Glutamatergic neuron (in vitro differentiated cells): ENCODE results near the gene RAB40A. TPM values are rescaled to one million over a fixed set of nuclear protein-coding genes. Genes with fewer than 3 reads are reported as not detected.

Source experiments
- DNase-seq: peaks from one replicate; pipeline ENCODE4 v3.0.0; 2022
- H3K27ac Mint-ChIP-seq: one replicate; pipeline ENCODE4 v1.8.0; 2020; ENCODE audit warnings: mild to moderate bottlenecking, mixed read lengths, inconsistent platforms; ENCODE audit not compliant: unreplicated experiment
- H3K27me3 Mint-ChIP-seq: one replicate; pipeline ENCODE4 v1.8.0; 2020; ENCODE audit warnings: mild to moderate bottlenecking, moderate library complexity, mixed read lengths, inconsistent platforms; ENCODE audit not compliant: unreplicated experiment
- H3K36me3 Mint-ChIP-seq: one replicate; pipeline ENCODE4 v1.8.0; 2020; ENCODE audit warnings: mild to moderate bottlenecking, mixed read lengths, inconsistent platforms; ENCODE audit not compliant: unreplicated experiment
- H3K4me1 Mint-ChIP-seq: one replicate; pipeline ENCODE4 v1.8.0; 2020; ENCODE audit warnings: mild to moderate bottlenecking, low read depth, mixed read lengths, inconsistent platforms; ENCODE audit not compliant: unreplicated experiment
- H3K4me3 Mint-ChIP-seq: one replicate; pipeline ENCODE4 v1.8.0; 2020; ENCODE audit warnings: mild to moderate bottlenecking, mixed read lengths, inconsistent platforms; ENCODE audit not compliant: unreplicated experiment
- H3K9me3 Mint-ChIP-seq: one replicate; pipeline ENCODE4 v1.8.0; 2020; ENCODE audit warnings: mild to moderate bottlenecking, moderate library complexity, mixed read lengths, inconsistent platforms; ENCODE audit not compliant: unreplicated experiment
- CTCF ChIP-seq: fragments of 200-600 bp; sonication (generic); IDR thresholded peaks from one replicate; pipeline ENCODE4 v1.5.0; 2021; ENCODE audit not compliant: partially characterized antibody, unreplicated experiment
- long read RNA-seq: library from polyadenylated mRNA; unstranded; transcript quantifications from one replicate; pipeline ENCODE4 v2.0.0, GENCODE V29; 2020; ENCODE audit not compliant: unreplicated experiment
- total RNA-seq: library from RNA; stranded (reverse); fragmentation: NEBNext Ultra II Directional; extraction: Animal tissue kit (Norgen Biotek cat#: 25700); gene quantifications from one replicate; pipeline ENCODE4 v1.2.1, GENCODE V29; 2021; ENCODE audit not compliant: unreplicated experiment

The RAB40A gene
- 0.47 TPM for total RNA-seq
- long read RNA-seq = 0 reads

- no peaks in the 10 kb centered on the region for H3K36me3 Mint-ChIP-seq
- no peaks in the 10 kb centered on the region for H3K4me1 Mint-ChIP-seq
- no peaks in the 10 kb centered on the region for H3K27me3 Mint-ChIP-seq
- TF ChIP-seq CTCF = no peak
- H3K4me3 Mint-ChIP-seq = no peak within 1 kb of the TSS
- no peak for DNase-seq
- H3K9me3 Mint-ChIP-seq = no peaks in the 10 kb centered on the region
- H3K27ac Mint-ChIP-seq = no peak within 1 kb of the TSS
Observed at GRCh38 chrX:103519389-103519788, at the start of gene RAB40A. Gene RAB40A (minus strand): TSS chrX:103519489. CDS start chrX:103500756, 18,733 bp downstream.

- H3K4me3 Mint-ChIP-seq = no peak overlapping the region
- no peak for DNase-seq
- no peaks in the 10 kb centered on the region for H3K27me3 Mint-ChIP-seq
- no peak for TF ChIP-seq CTCF
- peaks cover 1% of the 10 kb centered on the region for H3K9me3 Mint-ChIP-seq
- H3K27ac Mint-ChIP-seq = no peak overlapping the region
- H3K36me3 Mint-ChIP-seq = no peaks in the 10 kb centered on the region
- no peaks in the 10 kb centered on the region for H3K4me1 Mint-ChIP-seq
Observed at GRCh38 chrX:103565752-103566151, 46.5 kb upstream of the RAB40A start.

GRCh38 chrX:103565197-103565596 is 45.9 kb upstream of the RAB40A start:
- no peak for DNase-seq
- Mint-ChIP-seq H3K4me1 (no peaks in the 10 kb centered on the region), H3K27ac (no peak overlapping the region), H3K27me3 (no peaks in the 10 kb centered on the region), H3K4me3 (no peak overlapping the region), H3K36me3 (no peaks in the 10 kb centered on the region), H3K9me3 (peaks cover 1% of the 10 kb centered on the region)
- no peak for TF ChIP-seq CTCF

GRCh38 chrX:103562801-103563200 is 43.5 kb upstream of the RAB40A start:
- no peak for TF ChIP-seq CTCF
- H3K36me3 Mint-ChIP-seq = no peaks in the 10 kb centered on the region
- no peak overlapping the region for H3K27ac Mint-ChIP-seq
- no peaks in the 10 kb centered on the region for H3K27me3 Mint-ChIP-seq
- no peaks in the 10 kb centered on the region for H3K4me1 Mint-ChIP-seq
- H3K4me3 Mint-ChIP-seq = no peak overlapping the region
- no peak for DNase-seq
- H3K9me3 Mint-ChIP-seq = peaks cover 1% of the 10 kb centered on the region

GRCh38 chrX:103560256-103560655 is 41.0 kb upstream of the RAB40A start:
- H3K4me3 Mint-ChIP-seq = no peak overlapping the region
- TF ChIP-seq CTCF = no peak
- H3K27ac Mint-ChIP-seq = no peak overlapping the region
- DNase-seq = no peak
- H3K36me3 Mint-ChIP-seq = no peaks in the 10 kb centered on the region
- no peaks in the 10 kb centered on the region for H3K27me3 Mint-ChIP-seq
- no peaks in the 10 kb centered on the region for H3K9me3 Mint-ChIP-seq
- H3K4me1 Mint-ChIP-seq = no peaks in the 10 kb centered on the region
